Adrenal gland (tissue), 5 donors: ENCODE measurements around the gene FANCL.
"Not testable (repeated sequence)": the region's sequence is repeated elsewhere in the genome, so short reads cannot be mapped to it uniquely, and the experiment has no call there.

Experiments
- POLR2A ChIP-seq, 2 donors: fragments of 450-650 bp; IDR thresholded peaks; one replicate each; pipeline ENCODE4 v1.6.1; 2017; ENCODE audit warnings: antibody characterized with exemption in 2 of 2, mild to moderate bottlenecking in 2 of 2, moderate library complexity in 1 of 2
- TF ChIP-seq, protein P1 (sequence below), 6 experiments: fragments of 450-650 bp in 4 of 6; fragments of 200-600 bp in 2 of 6; sonication (generic) in 1 of 6; IDR thresholded peaks; 1 replicate in 5 of 6; 2 replicates in 1 of 6; pipeline versions ENCODE4 v1.5.1 to v1.8.0; 2016 to 2021; ENCODE audit warnings: antibody characterized with exemption in 6 of 6, mild to moderate bottlenecking in 2 of 6, moderate library complexity in 1 of 6
- donor health status: DM: no; HTN: no; CAD: no.

DNA sequence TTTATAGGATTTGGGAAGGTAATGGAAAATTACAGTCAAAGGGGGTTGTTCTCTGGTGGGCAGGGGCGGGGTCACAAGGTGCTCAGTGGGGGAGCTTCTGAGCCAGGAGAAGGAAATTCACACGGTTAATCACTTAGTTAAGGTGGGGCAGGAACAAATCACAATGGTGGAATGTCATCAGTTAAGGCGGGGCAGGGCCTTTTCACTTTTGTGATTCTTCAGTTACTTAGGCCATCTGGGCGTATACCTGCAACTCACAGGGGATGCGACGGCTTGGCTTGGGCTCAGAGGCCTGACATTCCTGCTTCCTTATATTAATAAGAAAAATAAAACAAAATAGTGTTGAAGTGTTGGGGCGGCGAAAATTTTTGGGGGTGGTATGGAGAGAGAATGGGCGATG, 127.6 kb downstream of the FANCL start:
- TF ChIP-seq, protein P1, sequence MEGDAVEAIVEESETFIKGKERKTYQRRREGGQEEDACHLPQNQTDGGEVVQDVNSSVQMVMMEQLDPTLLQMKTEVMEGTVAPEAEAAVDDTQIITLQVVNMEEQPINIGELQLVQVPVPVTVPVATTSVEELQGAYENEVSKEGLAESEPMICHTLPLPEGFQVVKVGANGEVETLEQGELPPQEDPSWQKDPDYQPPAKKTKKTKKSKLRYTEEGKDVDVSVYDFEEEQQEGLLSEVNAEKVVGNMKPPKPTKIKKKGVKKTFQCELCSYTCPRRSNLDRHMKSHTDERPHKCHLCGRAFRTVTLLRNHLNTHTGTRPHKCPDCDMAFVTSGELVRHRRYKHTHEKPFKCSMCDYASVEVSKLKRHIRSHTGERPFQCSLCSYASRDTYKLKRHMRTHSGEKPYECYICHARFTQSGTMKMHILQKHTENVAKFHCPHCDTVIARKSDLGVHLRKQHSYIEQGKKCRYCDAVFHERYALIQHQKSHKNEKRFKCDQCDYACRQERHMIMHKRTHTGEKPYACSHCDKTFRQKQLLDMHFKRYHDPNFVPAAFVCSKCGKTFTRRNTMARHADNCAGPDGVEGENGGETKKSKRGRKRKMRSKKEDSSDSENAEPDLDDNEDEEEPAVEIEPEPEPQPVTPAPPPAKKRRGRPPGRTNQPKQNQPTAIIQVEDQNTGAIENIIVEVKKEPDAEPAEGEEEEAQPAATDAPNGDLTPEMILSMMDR (IDR thresholded peaks at IDR 0.05) = not testable (repeated sequence)
- TF ChIP-seq POLR2A (IDR thresholded peaks at IDR 0.05) = not testable (repeated sequence)
